WTC11 (cell line): ENCODE measurements around the gene ALCAM. TPM values are rescaled to one million over a fixed set of nuclear protein-coding genes. Genes with fewer than 3 reads are reported as not detected.

Experiments used
- ATAC-seq: fragments of 200-7000 bp; cut with Tn5 transposase; 2 replicates; pipeline ENCODE4 v1.10.0; 2021; ENCODE audit warnings: mild to moderate bottlenecking, moderate library complexity
- CTCF ChIA-PET: fragments of 300-600 bp; sonication (Branson Sonifier 250); formaldehyde crosslinking; loops from one replicate; lab custom pipeline; 2021; ENCODE audit warnings: antibody characterized with exemption; lab: Charles Lee
- POLR2A ChIA-PET: fragments of 350-600 bp; sonication (Branson Sonifier 250); formaldehyde crosslinking; loops from one replicate; lab custom pipeline; 2021; ENCODE audit warnings: antibody characterized with exemption; lab: Charles Lee
- DNase-seq: peaks from one replicate; pipeline ENCODE4 v3.0.0; 2021; ENCODE audit warnings: low spot score
- H3K27ac Mint-ChIP-seq: 2 replicates; pipeline ENCODE4 v1.8.0; 2021; ENCODE audit warnings: mixed read lengths
- H3K27me3 Mint-ChIP-seq: 2 replicates; pipeline ENCODE4 v1.8.0; 2021; ENCODE audit warnings: low read depth, mild to moderate bottlenecking, moderate library complexity, mixed read lengths
- H3K36me3 Mint-ChIP-seq: 2 replicates; pipeline ENCODE4 v1.8.0; 2021; ENCODE audit warnings: mixed read lengths
- H3K4me1 Mint-ChIP-seq: 2 replicates; pipeline ENCODE4 v1.8.0; 2022; ENCODE audit warnings: mixed read lengths
- H3K4me3 Mint-ChIP-seq: 2 replicates; pipeline ENCODE4 v1.8.0; 2021; ENCODE audit warnings: mild to moderate bottlenecking, moderate library complexity, mixed read lengths
- H3K9me3 Mint-ChIP-seq: 2 replicates; pipeline ENCODE4 v1.8.0; 2021; ENCODE audit warnings: mixed read lengths
- E2F5 ChIP-seq: sonication (generic); formaldehyde crosslinking; IDR thresholded peaks from 2 replicates; pipeline ENCODE4 v1.8.1; 2022; ENCODE audit warnings: mild to moderate bottlenecking, moderate library complexity, missing genetic modification reagents
- ETV6 ChIP-seq: sonication (generic); formaldehyde crosslinking; IDR thresholded peaks from 2 replicates; pipeline ENCODE4 v1.8.1; 2022; ENCODE audit warnings: mild to moderate bottlenecking, missing genetic modification reagents
- KAT7 ChIP-seq: sonication (generic); formaldehyde crosslinking; IDR thresholded peaks from 2 replicates; pipeline ENCODE4 v1.8.1; 2023; ENCODE audit warnings: missing genetic modification reagents, mild to moderate bottlenecking, borderline replicate concordance
- MYBL2 ChIP-seq: sonication (generic); formaldehyde crosslinking; IDR thresholded peaks from 2 replicates; pipeline ENCODE4 v1.8.1; 2023; ENCODE audit warnings: mild to moderate bottlenecking, moderate library complexity, missing genetic modification reagents
- NFATC4 ChIP-seq: fragments of 250-450 bp; sonication (Bioruptor Pico); IDR thresholded peaks from 2 replicates; pipeline ENCODE4 v1.9.0; 2021; ENCODE audit warnings: mild to moderate bottlenecking
- NR2C2 ChIP-seq: sonication (generic); formaldehyde crosslinking; IDR thresholded peaks from 2 replicates; pipeline ENCODE4 v1.8.0; 2022; ENCODE audit warnings: mild to moderate bottlenecking, missing genetic modification reagents
- PREB ChIP-seq: sonication (generic); formaldehyde crosslinking; IDR thresholded peaks from 2 replicates; pipeline ENCODE4 v1.8.1; 2022; ENCODE audit warnings: mild to moderate bottlenecking, missing genetic modification reagents, moderate library complexity, borderline replicate concordance
- SP1 ChIP-seq: sonication (generic); formaldehyde crosslinking; conservative IDR thresholded peaks from 2 replicates; pipeline ENCODE4 v1.8.1; 2022; ENCODE audit warnings: missing genetic modification reagents
- USF1 ChIP-seq: sonication (generic); formaldehyde crosslinking; IDR thresholded peaks from 2 replicates; pipeline ENCODE4 v1.8.0; 2022; ENCODE audit warnings: mild to moderate bottlenecking, missing genetic modification reagents
- ZSCAN18 ChIP-seq: fragments of 250-450 bp; sonication (Bioruptor Pico); IDR thresholded peaks from 2 replicates; pipeline ENCODE4 v2.1.2; 2022; ENCODE audit warnings: mild to moderate bottlenecking, moderate library complexity
- total RNA-seq: library from RNA; stranded (reverse); gene quantifications from 3 replicates; pipeline ENCODE4 v1.2.3, GENCODE V29; 2021
- TF ChIP-seq, protein P1 (sequence below): fragments of 250-450 bp; sonication (Bioruptor Pico); conservative IDR thresholded peaks from 2 replicates; pipeline ENCODE4 v1.9.0; 2021; ENCODE audit warnings: mild to moderate bottlenecking
- TF ChIP-seq, protein P2 (sequence below): sonication (generic); formaldehyde crosslinking; IDR thresholded peaks from 2 replicates; pipeline ENCODE4 v1.8.0; 2022; ENCODE audit warnings: missing genetic modification reagents
- TF ChIP-seq, protein P3 (sequence below): fragments of 250-450 bp; sonication (Bioruptor Pico); IDR thresholded peaks from 2 replicates; pipeline ENCODE4 v1.9.0; 2021; ENCODE audit warnings: mild to moderate bottlenecking
- TF ChIP-seq, protein P4 (sequence below): sonication (generic); formaldehyde crosslinking; IDR thresholded peaks from 2 replicates; pipeline ENCODE4 v1.8.0; 2022; ENCODE audit warnings: mild to moderate bottlenecking, missing genetic modification reagents

Gene ALCAM
- total RNA-seq, 1 experiment from 2014 or later, result 30.7 TPM

DNA sequence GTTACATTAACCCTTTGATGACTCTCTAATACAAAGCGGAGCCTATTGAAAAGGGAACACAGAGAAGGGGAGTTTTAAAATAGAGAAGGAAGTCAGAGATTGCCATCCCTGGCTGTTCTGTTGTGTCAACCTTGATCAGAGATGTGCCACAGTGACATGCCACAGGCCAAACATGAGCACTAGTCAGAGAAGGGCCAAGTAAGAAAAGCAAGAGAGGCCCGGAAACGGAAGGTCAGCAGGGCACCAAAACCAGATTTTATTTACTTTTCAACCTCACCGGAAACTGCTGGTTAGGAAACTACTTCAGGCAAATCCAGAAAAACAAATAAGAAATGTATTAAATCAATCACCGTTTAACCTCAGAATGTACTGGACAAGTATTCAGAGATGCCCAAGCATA, 171.8 kb downstream of the ALCAM start:
- Mint-ChIP-seq H3K36me3 (peaks cover under 1% of the 10 kb centered on the region; the same call in 1 of the 2 replicates), H3K27me3 (no peaks in the 10 kb centered on the region), H3K4me1 (peaks cover 8% of the 10 kb centered on the region), H3K9me3 (no peaks in the 10 kb centered on the region), H3K4me3 (no peak overlapping the region)
- POLR2A ChIA-PET, result no interaction called here
- no peak for DNase-seq
- TF ChIP-seq ZSCAN18, result no peak
- no peak for TF ChIP-seq KAT7 (CRISPR knock-in tag)
- TF ChIP-seq MYBL2, result no peak
- TF ChIP-seq PREB (CRISPR knock-in tag), result no peak
- TF ChIP-seq, protein P1, sequence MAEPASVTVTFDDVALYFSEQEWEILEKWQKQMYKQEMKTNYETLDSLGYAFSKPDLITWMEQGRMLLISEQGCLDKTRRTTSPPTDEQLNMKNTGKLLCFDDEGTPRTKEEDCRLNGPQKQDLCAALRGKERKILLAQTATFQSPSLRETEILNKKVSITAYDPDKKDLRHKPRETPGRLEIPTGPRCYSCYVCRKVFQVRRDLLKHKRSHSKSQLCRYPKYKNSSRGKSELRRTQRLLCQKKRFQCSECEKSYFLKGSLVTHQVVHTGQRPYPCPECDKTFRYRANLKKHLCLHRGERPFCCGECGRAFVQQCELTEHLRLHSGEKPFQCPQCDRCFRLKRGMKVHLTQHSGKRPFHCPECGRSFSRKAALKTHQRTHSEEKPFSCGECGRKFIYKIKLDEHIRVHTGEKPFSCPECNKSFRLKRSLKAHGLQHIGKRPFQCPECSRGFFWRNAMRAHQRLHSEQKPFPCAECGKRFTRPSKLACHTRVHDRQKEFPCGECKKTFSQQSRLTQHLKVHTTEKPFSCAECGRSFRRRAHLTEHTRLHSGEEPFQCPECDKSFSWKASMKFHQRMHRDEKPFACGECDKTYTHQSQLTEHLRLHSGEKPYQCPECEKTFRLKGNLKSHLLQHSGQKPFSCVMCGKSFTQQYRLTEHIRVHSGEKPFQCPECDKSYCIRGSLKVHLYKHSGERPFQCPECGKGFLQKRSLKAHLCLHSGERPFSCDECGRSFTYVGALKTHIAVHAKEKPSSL, result no peak
- TF ChIP-seq, protein P2, sequence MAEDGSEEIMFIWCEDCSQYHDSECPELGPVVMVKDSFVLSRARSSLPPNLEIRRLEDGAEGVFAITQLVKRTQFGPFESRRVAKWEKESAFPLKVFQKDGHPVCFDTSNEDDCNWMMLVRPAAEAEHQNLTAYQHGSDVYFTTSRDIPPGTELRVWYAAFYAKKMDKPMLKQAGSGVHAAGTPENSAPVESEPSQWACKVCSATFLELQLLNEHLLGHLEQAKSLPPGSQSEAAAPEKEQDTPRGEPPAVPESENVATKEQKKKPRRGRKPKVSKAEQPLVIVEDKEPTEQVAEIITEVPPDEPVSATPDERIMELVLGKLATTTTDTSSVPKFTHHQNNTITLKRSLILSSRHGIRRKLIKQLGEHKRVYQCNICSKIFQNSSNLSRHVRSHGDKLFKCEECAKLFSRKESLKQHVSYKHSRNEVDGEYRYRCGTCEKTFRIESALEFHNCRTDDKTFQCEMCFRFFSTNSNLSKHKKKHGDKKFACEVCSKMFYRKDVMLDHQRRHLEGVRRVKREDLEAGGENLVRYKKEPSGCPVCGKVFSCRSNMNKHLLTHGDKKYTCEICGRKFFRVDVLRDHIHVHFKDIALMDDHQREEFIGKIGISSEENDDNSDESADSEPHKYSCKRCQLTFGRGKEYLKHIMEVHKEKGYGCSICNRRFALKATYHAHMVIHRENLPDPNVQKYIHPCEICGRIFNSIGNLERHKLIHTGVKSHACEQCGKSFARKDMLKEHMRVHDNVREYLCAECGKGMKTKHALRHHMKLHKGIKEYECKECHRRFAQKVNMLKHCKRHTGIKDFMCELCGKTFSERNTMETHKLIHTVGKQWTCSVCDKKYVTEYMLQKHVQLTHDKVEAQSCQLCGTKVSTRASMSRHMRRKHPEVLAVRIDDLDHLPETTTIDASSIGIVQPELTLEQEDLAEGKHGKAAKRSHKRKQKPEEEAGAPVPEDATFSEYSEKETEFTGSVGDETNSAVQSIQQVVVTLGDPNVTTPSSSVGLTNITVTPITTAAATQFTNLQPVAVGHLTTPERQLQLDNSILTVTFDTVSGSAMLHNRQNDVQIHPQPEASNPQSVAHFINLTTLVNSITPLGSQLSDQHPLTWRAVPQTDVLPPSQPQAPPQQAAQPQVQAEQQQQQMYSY (CRISPR knock-in tag), result no peak
- no peak for TF ChIP-seq E2F5 (CRISPR knock-in tag)
- TF ChIP-seq NR2C2 (CRISPR knock-in tag), result no peak
- no peak for TF ChIP-seq NFATC4
- TF ChIP-seq, protein P3, sequence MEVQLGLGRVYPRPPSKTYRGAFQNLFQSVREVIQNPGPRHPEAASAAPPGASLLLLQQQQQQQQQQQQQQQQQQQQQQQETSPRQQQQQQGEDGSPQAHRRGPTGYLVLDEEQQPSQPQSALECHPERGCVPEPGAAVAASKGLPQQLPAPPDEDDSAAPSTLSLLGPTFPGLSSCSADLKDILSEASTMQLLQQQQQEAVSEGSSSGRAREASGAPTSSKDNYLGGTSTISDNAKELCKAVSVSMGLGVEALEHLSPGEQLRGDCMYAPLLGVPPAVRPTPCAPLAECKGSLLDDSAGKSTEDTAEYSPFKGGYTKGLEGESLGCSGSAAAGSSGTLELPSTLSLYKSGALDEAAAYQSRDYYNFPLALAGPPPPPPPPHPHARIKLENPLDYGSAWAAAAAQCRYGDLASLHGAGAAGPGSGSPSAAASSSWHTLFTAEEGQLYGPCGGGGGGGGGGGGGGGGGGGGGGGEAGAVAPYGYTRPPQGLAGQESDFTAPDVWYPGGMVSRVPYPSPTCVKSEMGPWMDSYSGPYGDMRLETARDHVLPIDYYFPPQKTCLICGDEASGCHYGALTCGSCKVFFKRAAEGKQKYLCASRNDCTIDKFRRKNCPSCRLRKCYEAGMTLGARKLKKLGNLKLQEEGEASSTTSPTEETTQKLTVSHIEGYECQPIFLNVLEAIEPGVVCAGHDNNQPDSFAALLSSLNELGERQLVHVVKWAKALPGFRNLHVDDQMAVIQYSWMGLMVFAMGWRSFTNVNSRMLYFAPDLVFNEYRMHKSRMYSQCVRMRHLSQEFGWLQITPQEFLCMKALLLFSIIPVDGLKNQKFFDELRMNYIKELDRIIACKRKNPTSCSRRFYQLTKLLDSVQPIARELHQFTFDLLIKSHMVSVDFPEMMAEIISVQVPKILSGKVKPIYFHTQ, result no peak
- no peak for TF ChIP-seq SP1 (CRISPR knock-in tag)
- no peak for TF ChIP-seq ETV6
- TF ChIP-seq USF1 (CRISPR knock-in tag), result no peak
- TF ChIP-seq, protein P4, sequence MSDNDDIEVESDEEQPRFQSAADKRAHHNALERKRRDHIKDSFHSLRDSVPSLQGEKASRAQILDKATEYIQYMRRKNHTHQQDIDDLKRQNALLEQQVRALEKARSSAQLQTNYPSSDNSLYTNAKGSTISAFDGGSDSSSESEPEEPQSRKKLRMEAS (CRISPR knock-in tag), result no peak
- TF ChIP-seq, all 79 proteins: peak for 0
- CTCF ChIA-PET, result no interaction called here
- no peak for ATAC-seq
- H3K27ac Mint-ChIP-seq, result no peak overlapping the region
